Gastroesophageal sphincter (tissue), 3 donors: ENCODE measurements around the gene PHLPP1.

Experiments
- CTCF ChIP-seq, 4 experiments: fragments of 200-600 bp in 2 of 4; fragments of 450-650 bp in 2 of 4; sonication (generic) in 1 of 4; IDR thresholded peaks; one replicate each; pipeline ENCODE4 v1.5.1; 2017 to 2019; ENCODE audit warnings: antibody characterized with exemption in 4 of 4, mild to moderate bottlenecking in 2 of 4, moderate library complexity in 2 of 4
- POLR2A ChIP-seq, 2 donors: fragments of 450-650 bp; IDR thresholded peaks; one replicate each; pipeline ENCODE4 v1.6.1; 2017; ENCODE audit warnings: antibody characterized with exemption in 2 of 2, mild to moderate bottlenecking in 2 of 2, moderate library complexity in 1 of 2
- POLR2AphosphoS5 ChIP-seq: sonication (generic); formaldehyde crosslinking; IDR thresholded peaks from one replicate; pipeline ENCODE4 v1.6.1; 2017; ENCODE audit warnings: antibody characterized with exemption

- TF ChIP-seq CTCF (IDR thresholded peaks at IDR 0.05), result no peak
- TF ChIP-seq POLR2A (IDR thresholded peaks at IDR 0.05), result no peak
- no peak for TF ChIP-seq POLR2AphosphoS5
Observed at GRCh38 chr18:62833494-62833893, 118.2 kb downstream of the PHLPP1 start.
